ENCODE results near the gene CIAPIN1. TPM values are rescaled to one million over a fixed set of nuclear protein-coding genes. Genes with fewer than 3 reads are reported as not detected.

The CIAPIN1 gene
- polyA plus RNA-seq, 1 of the 3 experiments (the other 2 are of a cell fraction): 43.6 TPM

DNA sequence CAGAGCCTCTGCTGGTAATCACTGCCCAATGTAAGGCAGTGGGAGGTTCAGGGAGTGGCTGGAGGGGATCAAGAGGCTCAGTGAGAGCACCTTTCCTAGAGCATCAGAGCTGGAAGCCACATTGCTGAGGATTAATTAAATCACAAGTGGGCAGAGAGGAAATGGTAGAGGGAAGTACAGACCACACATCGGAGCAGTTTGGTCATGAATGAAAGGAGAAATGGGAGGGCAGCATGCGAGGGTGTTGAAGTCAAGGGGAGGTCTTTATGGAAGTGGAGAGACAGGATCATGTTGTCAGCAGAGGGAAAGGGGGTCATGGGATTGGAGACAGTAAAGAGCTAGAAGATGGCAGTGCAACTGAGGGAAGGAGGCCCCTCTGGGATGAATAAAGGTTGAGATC lies 40.3 kb downstream of the CIAPIN1 start:
- Histone ChIP-seq H3K27me3 (ENCODE audit: insufficient read depth) (no peaks in the 10 kb centered on the region), H4K20me1 (ENCODE audit: insufficient read depth) (no peaks in the 10 kb centered on the region), H3K4me3 (ENCODE audit: low read depth in 2 of 2, low read length in 1 of 2) (no peak overlapping the region), H3F3A (replicated peaks; ENCODE audit: insufficient read depth) (no peaks in the 10 kb centered on the region), H3K4me1 (ENCODE audit: control insufficient read depth in 1 of 2, insufficient read depth in 2 of 2, low read depth in 1 of 2, low read length in 1 of 2) (peaks cover 0 to 20% of the 10 kb centered on the region in 2 experiments; a peak in 1 of 4 replicates), H3K9me2 (no peaks in the 10 kb centered on the region), H3K27ac (ENCODE audit: low read depth in 2 of 2, low read length in 1 of 2) (no peak overlapping the region), H3K9me3 (no peaks in the 10 kb centered on the region), H3K36me3 (replicated peaks in 1 of 2; ENCODE audit: control insufficient read depth in 1 of 2, insufficient read depth in 2 of 2, low read length in 1 of 2) (no peaks in the 10 kb centered on the region), H3K79me2 (ENCODE audit: insufficient read depth) (no peaks in the 10 kb centered on the region), H2AFZ (ENCODE audit: low read depth) (no peak overlapping the region), H3K9ac (no peak overlapping the region), H3K4me2 (no peak overlapping the region)
- WGBS (ENCODE audit: low lambda C conversion rate): 55% methylated on average over 2 of the region's 2 CpGs
- DNase-seq: no peak
- ChIA-PET POLR2A (no interaction called here), CTCF (interaction anchor here (1.0 to 3.2 kb wide), 2 partner anchors 10 to 12 kb away, joined by 3 to 15 read pairs; no protein-coding TSS in a partner anchor)
- TF ChIP-seq SIN3A (IDR thresholded peaks at IDR 0.05; ENCODE audit: borderline replicate concordance, low read depth, low read length) (no peak), NFIC (IDR thresholded peaks at IDR 0.05; ENCODE audit: borderline replicate concordance) (no peak), MXI1 (IDR thresholded peaks at IDR 0.05; ENCODE audit: low read depth, low read length) (no peak), EP300 (IDR thresholded peaks at IDR 0.05; ENCODE audit: borderline replicate concordance in 1 of 2, low read depth in 1 of 2, low read length in 1 of 2) (no peak), EZH2phosphoT487 (IDR thresholded peaks at IDR 0.05; ENCODE audit: borderline replicate concordance, low read depth) (no peak), TAF1 (IDR thresholded peaks at IDR 0.05; ENCODE audit: borderline replicate concordance, low read depth, low read length) (no peak), TCF12 (IDR thresholded peaks at IDR 0.05) (no peak), RXRA (IDR thresholded peaks at IDR 0.05; ENCODE audit: borderline replicate concordance, low read depth) (no peak), JUND (IDR thresholded peaks at IDR 0.05) (no peak), SMC3 (IDR thresholded peaks at IDR 0.05; ENCODE audit: low read depth, low read length) (no peak), NRF1 (IDR thresholded peaks at IDR 0.05; ENCODE audit: low read depth, low read length) (no peak)
- TF ChIP-seq, protein P1, sequence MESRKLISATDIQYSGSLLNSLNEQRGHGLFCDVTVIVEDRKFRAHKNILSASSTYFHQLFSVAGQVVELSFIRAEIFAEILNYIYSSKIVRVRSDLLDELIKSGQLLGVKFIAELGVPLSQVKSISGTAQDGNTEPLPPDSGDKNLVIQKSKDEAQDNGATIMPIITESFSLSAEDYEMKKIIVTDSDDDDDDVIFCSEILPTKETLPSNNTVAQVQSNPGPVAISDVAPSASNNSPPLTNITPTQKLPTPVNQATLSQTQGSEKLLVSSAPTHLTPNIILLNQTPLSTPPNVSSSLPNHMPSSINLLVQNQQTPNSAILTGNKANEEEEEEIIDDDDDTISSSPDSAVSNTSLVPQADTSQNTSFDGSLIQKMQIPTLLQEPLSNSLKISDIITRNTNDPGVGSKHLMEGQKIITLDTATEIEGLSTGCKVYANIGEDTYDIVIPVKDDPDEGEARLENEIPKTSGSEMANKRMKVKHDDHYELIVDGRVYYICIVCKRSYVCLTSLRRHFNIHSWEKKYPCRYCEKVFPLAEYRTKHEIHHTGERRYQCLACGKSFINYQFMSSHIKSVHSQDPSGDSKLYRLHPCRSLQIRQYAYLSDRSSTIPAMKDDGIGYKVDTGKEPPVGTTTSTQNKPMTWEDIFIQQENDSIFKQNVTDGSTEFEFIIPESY (IDR thresholded peaks at IDR 0.05; ENCODE audit: borderline replicate concordance, low read depth): no peak
- TF ChIP-seq, protein P2, sequence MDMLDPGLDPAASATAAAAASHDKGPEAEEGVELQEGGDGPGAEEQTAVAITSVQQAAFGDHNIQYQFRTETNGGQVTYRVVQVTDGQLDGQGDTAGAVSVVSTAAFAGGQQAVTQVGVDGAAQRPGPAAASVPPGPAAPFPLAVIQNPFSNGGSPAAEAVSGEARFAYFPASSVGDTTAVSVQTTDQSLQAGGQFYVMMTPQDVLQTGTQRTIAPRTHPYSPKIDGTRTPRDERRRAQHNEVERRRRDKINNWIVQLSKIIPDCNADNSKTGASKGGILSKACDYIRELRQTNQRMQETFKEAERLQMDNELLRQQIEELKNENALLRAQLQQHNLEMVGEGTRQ (IDR thresholded peaks at IDR 0.05; ENCODE audit: borderline replicate concordance, low read depth, low read length): no peak

DNA sequence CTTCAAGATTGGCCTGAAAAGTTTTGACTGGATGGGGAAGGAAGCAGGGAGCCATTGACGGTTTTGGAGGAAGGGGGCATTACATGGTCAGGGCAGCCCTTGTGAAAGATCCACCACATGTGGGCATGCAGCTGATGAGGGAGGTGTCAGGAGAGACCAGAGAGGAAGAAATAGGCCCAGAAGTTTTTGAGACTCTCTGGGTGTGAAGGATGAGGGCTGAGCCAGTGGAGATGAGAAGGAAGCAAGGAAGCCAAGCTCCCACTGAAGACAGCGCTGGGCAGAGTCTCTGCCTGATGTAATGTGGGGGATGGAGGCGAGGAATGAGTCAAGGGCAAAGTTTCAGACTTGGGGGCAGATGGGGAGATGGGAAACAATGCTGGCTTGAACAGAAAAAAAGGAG lies 42.1 kb downstream of the CIAPIN1 start:
- Histone ChIP-seq H3K4me1 (ENCODE audit: control insufficient read depth in 1 of 2, insufficient read depth in 2 of 2, low read depth in 1 of 2, low read length in 1 of 2) (peaks cover 0 to 2% of the 10 kb centered on the region in 2 experiments; a peak in 1 of 4 replicates), H3K27me3 (ENCODE audit: insufficient read depth) (no peaks in the 10 kb centered on the region), H4K20me1 (ENCODE audit: insufficient read depth) (no peaks in the 10 kb centered on the region), H3K36me3 (replicated peaks in 1 of 2; ENCODE audit: control insufficient read depth in 1 of 2, insufficient read depth in 2 of 2, low read length in 1 of 2) (no peaks in the 10 kb centered on the region), H3K4me2 (no peak overlapping the region), H3K9me3 (no peaks in the 10 kb centered on the region), H3K79me2 (ENCODE audit: insufficient read depth) (no peaks in the 10 kb centered on the region), H3F3A (replicated peaks; ENCODE audit: insufficient read depth) (no peaks in the 10 kb centered on the region), H3K4me3 (ENCODE audit: low read depth in 2 of 2, low read length in 1 of 2) (no peak overlapping the region), H3K27ac (ENCODE audit: low read depth in 2 of 2, low read length in 1 of 2) (no peak overlapping the region), H3K9me2 (no peaks in the 10 kb centered on the region), H3K9ac (no peak overlapping the region), H2AFZ (ENCODE audit: low read depth) (no peak overlapping the region)
- ChIA-PET POLR2A (no interaction called here), CTCF (interaction anchor here (1.2 to 3.2 kb wide), 3 partner anchors 12 to 104 kb away, joined by 3 to 15 read pairs (median 8); no protein-coding TSS in a partner anchor)
- DNase-seq: no peak
- WGBS (ENCODE audit: low lambda C conversion rate): 63% methylated on average over 3 of the region's 3 CpGs
- TF ChIP-seq, protein P3, sequence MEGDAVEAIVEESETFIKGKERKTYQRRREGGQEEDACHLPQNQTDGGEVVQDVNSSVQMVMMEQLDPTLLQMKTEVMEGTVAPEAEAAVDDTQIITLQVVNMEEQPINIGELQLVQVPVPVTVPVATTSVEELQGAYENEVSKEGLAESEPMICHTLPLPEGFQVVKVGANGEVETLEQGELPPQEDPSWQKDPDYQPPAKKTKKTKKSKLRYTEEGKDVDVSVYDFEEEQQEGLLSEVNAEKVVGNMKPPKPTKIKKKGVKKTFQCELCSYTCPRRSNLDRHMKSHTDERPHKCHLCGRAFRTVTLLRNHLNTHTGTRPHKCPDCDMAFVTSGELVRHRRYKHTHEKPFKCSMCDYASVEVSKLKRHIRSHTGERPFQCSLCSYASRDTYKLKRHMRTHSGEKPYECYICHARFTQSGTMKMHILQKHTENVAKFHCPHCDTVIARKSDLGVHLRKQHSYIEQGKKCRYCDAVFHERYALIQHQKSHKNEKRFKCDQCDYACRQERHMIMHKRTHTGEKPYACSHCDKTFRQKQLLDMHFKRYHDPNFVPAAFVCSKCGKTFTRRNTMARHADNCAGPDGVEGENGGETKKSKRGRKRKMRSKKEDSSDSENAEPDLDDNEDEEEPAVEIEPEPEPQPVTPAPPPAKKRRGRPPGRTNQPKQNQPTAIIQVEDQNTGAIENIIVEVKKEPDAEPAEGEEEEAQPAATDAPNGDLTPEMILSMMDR (IDR thresholded peaks at IDR 0.05): no peak
- TF ChIP-seq, protein P1 (IDR thresholded peaks at IDR 0.05; ENCODE audit: borderline replicate concordance, low read depth): no peak
- no peak for TF ChIP-seq PBX3 (IDR thresholded peaks at IDR 0.05)
